SK-N-SH treated with all-trans-retinoic acid at 6 μM for 48 hours (cell line): Measurements from ENCODE around the gene DNAJB1.
"Not testable (repeated sequence)": the region's sequence is repeated elsewhere in the genome, so short reads cannot be mapped to it uniquely, and the experiment has no call there.

ENCODE experiments used
- TOX ChIP-seq: fragments of 250-450 bp; sonication (Bioruptor Pico); IDR thresholded peaks from 2 replicates; pipeline ENCODE4 v1.8.0; 2021; ENCODE audit warnings: mild to moderate bottlenecking, moderate library complexity, borderline replicate concordance
- TF ChIP-seq, protein P1 (sequence below): fragments of 250-450 bp; sonication (Bioruptor Pico); IDR thresholded peaks from 2 replicates; pipeline ENCODE4 v1.5.0; 2020; ENCODE audit warnings: mild to moderate bottlenecking, moderate library complexity

DNA sequence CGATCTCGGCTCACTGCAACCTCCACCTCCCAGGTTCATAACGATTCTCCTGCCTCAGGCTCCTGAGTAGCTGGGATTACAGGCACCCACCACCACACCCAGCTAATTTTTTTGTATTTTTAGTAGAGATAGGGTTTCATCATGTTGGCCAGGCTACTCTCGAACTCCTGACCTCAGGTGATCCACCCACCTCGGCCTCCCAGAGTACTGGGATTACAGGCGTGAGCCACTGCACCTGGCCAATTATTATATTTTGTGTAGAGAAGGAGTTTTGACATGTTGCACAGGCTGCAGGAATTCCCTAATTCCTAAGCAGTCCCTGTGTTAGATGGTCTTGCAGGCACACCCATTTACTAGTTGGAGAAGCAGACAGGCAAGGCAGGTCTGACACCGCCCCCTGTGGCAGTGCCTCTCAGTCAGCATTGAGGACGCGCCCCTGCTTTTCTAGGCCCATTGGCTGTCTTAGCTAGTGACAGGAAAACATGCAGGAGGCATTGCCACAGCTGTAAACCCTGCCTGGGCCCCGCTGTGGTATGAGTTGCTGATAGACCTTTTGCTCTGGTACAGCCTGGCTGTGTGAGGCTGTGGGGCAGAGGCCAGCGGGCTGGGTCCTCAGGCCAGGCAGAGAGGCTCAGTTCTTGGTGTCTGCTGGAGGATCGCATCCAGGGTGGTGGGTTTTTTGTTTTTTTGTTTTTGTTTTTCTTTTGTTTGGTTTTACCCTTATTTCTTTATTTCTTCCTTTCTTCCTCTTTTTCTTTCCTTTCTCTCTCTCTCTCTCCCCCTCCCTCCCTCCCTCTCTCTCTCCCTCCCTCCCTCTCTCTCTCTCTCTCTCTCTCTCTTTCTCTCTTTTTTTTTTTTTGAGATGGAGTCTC, 33.2 kb upstream of the DNAJB1 start:
- TF ChIP-seq TOX (CRISPR knock-in tag): not testable (repeated sequence)
- TF ChIP-seq, protein P1, sequence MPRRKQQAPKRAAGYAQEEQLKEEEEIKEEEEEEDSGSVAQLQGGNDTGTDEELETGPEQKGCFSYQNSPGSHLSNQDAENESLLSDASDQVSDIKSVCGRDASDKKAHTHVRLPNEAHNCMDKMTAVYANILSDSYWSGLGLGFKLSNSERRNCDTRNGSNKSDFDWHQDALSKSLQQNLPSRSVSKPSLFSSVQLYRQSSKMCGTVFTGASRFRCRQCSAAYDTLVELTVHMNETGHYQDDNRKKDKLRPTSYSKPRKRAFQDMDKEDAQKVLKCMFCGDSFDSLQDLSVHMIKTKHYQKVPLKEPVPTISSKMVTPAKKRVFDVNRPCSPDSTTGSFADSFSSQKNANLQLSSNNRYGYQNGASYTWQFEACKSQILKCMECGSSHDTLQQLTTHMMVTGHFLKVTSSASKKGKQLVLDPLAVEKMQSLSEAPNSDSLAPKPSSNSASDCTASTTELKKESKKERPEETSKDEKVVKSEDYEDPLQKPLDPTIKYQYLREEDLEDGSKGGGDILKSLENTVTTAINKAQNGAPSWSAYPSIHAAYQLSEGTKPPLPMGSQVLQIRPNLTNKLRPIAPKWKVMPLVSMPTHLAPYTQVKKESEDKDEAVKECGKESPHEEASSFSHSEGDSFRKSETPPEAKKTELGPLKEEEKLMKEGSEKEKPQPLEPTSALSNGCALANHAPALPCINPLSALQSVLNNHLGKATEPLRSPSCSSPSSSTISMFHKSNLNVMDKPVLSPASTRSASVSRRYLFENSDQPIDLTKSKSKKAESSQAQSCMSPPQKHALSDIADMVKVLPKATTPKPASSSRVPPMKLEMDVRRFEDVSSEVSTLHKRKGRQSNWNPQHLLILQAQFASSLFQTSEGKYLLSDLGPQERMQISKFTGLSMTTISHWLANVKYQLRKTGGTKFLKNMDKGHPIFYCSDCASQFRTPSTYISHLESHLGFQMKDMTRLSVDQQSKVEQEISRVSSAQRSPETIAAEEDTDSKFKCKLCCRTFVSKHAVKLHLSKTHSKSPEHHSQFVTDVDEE: not testable (repeated sequence)
